C1 segment of cervical spinal cord (tissue), 14 donors: ENCODE measurements around the gene RAB31.

Experiments used
- DNase-seq, 14 donors: peaks; one replicate each; lab custom pipeline; 2025; lab: John Stamatoyannopoulos, UW

The RAB31 gene

DNA sequence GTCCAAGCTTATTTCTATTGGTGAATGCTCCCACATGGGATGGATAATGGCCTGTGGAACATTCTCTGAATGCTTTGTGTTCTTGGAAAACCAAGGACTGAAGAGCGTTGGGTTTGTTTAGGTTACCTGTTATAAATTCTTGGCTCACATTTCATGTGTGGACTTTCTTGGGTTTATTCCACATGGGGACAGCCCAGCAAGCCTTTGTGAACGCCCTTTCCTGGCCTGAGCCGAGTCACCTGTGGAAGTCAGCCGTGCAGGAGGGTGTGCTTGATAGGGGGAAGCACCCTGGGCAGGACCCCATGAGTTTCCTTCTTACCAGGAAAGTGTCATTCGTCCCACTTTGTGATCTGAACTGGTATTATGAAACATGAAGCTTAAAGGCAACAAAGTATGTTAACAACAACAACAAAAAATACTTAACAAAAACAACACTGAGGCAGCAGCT lies 4.1 kb downstream of the RAB31 start:
- no peak for DNase-seq

DNA sequence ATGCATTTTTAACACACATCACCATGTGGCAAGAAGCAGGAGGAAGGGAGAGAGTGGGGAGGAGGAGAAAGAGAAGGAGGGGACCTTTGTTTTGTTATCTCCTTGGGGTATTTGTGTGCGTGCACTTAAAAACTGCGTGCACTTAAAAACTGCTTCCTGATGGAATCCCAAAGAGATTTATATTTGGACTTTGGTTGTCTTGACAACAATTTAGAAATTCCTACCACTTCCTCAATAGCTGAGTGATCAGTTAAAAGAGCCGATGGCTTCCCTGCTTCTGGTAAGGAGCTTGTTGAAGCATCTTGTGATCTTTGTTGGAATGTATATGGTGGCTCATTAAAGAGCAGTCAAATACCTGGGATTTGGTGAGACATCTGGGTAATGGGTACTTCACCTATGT lies 4.5 kb downstream of the RAB31 start:
- DNase-seq: no peak

DNA sequence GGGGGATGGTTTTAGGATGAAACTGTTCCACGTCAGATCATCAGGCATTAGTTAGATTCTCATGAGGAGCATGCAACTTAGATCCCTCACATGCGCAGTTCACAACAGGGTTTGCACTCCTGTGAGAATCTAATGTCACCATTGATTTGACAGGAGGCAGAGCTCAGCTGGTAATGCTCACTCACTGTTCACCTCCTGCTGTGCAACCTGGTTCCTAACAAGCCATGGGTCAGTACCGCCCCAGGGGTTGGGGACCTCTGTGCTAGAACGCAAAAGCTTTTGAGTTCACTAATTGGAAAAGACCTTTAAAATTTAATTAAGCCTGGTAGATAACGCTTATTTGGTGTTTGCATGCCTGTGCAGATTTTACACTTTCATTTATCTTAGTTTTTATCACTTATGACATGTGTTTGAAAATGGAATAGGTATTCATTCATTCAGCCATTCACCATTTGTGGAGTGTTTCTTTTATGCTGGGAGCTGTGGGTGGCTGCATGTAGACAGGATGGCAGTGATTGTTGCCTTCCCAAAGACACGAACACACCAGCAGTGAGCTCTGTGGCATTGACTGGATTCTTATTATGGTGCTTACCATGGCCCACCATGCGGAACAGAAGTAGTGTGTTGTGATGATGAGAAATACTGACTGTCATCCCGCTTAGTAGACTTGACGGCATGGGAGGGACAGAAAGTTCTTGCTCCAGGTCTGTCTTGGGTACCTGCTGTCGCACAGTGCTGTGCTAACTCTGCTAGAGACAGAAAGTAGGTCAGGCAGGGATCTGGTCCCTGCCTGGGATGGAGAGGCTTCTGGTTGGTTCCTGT lies 6.4 kb downstream of the RAB31 start:
- DNase-seq: no peak

DNA sequence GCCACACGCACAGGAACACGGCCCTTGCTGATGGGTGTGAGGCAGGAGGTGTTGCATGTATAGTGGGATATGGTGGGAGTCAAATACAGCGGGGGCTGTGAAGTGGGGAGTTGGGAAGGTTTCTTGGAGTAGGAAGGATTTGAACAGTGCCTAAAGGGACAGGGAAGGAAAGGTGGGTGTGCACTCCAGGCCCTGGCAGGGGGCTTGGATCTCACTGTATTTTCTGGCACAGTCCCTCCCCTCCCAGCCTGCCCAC lies 6.9 kb downstream of the RAB31 start:
- no peak for DNase-seq

DNA sequence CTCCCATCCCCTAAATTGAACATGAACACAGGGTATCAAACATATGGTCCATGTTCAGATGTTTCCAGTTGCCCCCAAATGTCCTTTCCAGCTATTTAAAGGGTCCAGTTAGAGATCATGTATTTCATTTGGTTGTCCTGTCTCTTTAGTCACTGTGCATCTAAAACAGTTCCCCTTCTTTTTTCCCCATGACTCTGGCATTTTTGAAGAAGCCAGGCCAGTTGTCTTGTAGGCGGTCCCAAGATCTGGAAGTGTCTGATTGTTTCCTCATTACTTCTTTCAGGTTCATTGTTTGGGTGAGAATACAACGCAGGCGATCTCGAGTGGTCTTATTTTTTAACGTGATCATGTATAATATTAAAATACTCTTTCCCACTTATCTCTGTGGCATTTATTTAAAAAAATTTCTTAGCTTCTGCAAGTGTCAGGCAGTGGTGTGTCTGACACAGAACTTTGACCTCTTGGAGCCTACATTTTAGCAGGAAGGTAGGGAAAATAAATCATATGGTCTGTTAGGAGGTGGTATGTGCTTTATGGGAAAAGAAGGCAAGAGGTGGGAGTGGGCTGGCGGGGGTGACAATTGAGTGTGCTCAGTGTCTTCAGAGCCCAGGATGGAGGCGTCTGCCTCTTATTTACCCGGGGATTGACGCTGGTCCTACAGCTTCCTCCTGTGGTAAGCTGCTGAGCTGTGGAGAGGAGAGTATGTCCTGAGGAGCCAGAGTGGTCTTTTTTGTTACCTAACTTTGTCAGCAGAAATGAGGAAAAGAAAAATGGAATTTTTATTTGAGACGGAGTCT lies 8.1 kb downstream of the RAB31 start:
- DNase-seq: no peak

DNA sequence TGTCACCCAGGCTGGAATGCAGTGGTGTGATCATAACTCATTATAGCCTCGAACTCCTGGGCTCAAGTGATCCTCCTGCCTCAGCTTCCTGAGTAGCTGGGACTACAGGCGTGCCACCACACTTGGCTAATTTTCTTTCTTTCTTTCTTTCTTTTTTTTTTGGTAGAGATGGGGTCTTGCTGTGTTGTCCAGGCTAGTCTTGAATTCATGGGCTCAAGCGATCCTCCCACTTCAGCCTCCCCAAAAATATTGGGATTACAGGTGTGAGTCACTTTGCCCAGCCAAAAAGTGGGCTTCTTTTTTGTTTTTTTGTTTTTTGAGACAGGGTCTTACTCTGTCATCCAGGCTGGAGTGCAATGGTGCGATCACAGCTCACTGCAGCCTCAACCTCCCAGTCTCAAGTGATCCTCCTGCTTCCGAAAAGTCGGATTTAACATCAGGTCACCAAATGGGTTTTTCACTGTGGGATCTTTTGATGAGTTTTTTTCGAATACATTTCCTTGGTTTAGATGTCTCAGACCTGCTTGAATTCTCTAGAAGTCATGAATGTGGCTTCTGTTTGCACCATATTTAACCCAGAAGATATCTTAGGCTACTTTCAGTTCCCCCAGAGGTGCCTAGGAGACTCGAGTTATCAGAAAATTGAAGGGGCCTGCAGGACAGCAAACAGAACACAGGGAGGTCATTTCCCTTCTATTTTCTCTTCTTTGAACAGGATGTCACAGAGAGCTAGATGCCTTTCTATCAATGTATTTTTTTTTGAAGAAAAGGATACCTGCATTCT lies 8.9 kb downstream of the RAB31 start:
- DNase-seq: no peak

DNA sequence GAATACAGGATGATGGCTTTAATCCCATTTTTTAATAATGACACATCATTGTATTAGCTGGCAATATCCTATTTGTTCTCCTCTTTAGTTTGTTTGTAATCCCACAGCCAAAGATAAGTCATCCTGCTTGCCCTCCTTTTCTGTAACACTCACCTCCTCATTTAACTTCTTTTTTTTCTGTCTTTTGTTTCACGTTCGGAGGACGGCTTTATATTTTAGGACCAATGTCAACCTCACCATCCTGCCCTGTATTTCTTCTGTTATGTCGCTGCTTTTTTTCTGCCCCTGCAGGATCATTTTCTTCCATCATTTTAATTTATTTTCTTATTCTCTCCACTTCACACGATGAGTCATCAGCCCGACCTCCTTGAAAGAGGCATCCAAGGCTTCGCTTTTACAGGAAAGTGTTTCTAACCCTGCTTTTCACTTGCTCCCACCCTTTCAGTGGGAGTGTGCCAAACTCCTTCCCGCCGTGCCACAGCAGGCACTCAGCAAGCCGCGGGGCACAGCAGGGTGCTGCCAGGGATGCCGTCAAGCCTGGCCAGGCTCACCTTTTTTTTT lies 11.4 kb downstream of the RAB31 start:
- DNase-seq: peak in 5 of 14 donors; percentile 22 to 76 (median 29)

DNA sequence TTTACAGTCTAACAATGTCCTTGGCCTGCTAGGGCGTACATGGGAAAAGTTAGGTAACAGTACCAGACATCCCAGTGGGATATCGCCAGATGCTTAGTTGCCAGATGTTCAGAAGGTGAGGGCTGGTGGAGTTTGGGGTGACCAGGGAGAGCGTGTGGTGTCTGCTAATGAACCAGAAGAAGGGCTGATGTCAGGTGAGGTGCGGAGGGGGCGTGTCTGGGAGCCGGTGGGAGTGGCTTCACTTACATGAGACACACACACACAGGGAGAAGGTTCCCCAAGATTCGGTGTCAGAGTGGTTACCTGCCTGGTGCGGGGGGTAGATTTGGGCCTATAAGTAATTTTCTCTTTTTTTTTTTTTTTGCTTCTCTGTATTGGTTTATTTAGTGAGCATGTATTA lies 12.2 kb downstream of the RAB31 start:
- DNase-seq: no peak

DNA sequence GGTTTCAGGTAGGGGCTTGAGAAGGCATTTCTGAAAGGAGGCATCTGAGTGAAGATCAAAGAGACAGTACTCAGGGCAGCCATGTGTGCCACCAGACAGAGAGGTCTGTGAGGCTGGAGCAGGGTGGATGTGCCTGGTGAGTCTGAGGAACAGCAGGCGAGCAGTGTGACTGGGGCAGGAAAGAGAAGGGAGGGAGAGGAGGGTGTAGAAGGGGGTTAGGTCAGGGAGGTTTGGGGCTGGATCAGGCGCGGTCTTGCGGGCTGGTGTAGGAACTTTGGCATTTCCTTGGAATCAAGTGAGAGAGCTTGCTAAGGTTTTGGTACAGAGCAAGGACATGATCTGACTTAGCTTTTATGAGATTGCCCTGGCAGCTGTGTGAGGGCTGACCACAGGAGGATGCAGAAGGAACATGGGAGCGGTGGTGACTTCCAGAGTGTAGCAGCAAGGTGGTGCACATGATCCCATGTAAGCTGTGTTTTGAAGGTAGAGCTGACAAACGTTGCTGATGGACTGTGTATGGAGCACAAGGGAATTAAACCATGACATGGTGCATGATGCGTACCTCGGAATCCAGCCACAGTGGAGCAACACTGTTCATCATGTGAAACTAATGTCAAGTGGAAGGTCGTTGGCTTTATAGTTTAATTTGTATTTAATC lies 13.9 kb downstream of the RAB31 start:
- no peak for DNase-seq

DNA sequence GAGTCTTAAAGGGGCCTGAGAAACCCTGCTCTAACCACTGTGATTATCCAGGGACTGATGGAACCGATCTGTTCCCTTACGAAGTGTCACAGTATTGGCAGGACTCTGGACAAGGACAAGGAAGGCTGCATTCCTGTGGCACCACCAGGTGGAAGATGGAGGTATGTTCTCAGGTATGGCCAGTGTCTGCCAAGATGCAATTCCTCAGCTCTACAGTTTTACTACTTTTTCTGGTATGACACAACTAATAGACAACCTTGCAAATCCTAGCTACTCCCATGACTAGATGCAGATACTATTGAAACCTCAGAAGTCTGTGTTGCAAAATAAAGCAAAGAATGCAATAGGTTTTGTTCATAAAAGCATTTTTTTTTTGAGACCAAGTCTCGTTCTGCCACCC lies 14.6 kb downstream of the RAB31 start:
- DNase-seq: no peak

DNA sequence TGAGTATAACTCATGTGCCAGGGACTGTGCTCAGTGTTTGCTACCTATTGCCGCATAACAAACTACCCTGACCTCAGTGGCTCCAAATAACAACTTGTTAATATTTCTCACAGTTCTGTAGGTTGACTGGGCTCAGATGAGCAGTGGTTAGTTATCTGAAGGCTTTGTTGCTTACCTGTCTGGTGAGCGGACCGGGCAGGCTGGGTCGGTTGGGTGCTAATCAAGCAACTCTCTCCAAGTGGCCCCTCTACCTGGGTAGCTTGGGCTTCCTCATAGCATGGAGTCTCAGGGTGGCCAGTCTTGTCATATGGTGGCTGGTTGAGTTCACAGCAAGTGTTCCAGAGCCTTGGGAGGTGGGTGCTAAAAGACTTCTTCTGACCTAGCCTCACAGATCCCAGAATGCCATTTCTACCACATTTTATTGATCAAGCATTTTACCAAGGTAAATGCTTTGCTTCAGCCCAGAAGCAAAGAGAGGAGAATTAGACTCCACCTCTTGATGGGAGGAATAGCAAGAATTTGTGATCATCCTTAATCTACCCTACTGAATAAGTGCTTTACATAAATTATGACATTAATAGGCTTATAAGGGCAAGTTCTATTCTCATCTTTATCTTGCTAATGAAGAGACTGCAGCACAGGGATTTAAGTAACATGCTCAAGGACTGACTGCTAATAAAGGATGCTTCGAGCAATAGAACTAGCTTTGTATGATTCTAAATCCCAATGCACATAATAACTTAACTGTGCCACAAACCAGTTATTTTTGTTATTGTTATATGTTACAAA lies 16.9 kb downstream of the RAB31 start:
- no peak for DNase-seq

DNA sequence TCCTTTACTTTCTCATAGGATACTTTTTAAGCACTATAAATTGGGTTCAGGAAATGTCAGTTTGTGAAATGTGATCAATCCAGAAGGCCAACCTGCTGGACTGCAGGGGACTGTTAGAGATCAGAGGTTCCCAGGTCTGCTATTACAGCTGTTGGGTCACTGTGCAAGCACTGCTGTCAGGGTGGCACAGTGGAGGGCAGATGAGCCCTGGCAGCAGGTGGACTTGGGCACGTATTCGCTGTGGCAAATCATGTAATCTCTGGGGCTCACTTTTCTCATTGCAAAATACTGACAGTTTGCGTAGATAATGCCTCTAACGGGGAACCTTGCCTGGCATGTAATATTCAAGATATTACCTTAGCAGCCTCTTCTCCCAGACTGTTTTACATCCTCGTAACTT lies 18.1 kb downstream of the RAB31 start:
- DNase-seq: no peak

DNA sequence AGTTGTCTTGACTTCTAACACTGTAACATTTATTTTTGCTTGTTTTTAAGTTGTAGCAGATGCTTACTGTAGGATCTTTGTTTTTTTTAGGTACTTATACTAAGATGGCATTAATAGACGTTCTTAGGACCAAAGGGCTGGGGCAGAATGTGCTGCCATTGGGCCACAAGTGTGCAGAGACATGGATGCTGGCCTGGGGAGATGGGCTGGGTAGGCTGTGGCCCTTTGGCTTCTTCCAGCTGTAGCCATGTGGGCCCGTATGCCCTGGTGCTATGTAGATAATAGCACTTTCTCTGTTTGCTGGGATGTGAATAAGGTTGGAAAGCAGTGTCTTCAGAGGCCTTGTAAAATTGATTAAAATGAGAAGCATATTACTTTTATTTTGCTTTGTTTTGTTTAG lies 18.8 kb downstream of the RAB31 start:
- no peak for DNase-seq

DNA sequence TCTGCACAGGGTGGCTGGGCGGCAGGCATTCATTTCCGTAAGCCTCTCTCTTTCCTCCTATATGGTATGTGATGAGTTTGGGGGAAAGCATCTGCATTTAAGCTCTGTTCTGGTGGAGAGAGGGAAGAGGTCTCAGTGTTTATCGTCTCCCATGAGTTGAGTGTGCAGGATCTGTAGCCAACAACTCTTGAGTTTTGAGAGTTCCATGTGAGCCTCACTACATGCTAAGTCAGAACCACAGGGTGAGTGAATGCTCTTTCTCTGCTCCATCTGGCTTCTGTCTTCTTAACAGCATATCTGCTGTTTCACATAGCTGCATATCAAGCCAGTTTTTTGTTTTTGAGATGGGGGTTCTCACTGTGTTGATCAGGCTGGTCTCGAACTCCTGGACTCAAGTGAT lies 22.7 kb downstream of the RAB31 start:
- DNase-seq: no peak

DNA sequence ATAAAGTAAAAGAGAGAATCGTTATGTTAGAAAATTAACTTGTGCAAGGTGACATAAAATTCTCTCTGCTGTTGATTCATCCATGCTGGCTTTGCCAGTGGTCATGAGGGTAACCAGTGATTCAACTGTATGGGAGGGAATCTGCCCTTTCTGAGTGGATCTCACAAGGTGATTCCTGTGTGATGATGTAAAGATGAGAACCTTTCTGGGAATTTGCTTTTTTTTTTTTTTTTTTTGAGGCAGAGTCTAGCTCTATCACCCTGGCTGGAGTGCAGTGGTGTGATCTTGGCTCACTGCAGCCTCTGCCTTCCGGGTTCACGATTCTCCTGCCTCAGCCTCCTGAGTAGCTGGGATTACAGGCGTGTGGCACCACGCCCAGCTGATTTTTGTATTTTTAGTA lies 23.3 kb downstream of the RAB31 start:
- DNase-seq: no peak

DNA sequence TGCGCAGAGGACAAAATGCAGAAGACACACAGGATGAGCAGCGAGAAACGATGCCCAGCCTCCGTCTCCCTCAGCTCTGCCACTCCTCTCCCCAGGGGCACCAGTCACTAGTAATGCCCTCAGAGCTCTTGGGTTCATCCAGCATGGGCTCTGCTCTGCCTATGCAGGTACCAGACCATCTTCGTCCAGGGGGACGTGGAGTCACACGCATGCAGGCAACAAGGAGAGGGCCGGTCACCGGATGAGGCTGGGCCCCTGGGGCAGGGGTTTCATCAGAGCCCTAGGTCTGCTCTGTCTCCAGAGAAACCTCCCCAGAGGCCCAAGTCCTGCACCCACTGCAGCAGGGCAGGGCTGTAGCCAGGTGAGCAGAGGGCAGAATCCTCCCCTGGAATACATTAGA lies 23.9 kb downstream of the RAB31 start:
- no peak for DNase-seq

DNA sequence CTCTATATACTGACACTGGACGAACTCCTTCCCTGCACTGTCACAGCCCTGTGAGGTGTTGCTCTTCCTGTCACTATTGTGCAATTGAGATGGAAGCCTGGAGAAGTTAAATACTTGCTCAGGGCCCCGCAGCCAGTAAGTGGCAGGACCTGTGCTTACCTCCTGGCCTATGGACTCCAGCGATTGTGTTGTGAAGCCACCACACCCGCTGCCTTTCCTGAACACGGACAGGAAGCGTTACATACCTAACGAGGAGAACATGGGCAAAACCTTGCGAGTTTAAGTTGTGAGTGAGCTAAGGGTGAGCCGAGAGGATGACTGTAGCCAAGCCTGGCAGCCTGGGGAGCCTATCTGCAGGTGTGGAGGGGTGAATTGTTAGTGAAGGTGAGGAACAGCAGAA lies 26.1 kb downstream of the RAB31 start:
- DNase-seq: no peak

DNA sequence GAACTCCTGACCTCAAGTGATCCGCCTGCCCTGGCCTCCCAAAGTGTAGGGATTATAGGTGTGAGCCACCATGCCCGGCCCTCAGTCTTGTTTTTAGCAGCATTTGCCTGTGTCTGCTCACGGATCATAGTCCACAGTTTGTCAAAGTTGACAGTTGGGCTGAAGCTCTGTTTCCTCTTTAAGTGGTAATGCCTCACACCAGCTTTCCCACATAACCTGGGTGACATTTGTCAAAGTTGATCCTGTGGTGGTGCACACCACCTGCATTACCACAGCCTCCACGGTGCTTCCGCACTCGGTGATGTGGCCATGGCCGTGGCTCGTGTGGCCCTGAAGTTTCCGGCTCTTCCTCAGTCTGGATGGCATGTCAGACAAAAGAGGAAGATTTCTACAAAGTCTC lies 27.1 kb downstream of the RAB31 start:
- DNase-seq: no peak

DNA sequence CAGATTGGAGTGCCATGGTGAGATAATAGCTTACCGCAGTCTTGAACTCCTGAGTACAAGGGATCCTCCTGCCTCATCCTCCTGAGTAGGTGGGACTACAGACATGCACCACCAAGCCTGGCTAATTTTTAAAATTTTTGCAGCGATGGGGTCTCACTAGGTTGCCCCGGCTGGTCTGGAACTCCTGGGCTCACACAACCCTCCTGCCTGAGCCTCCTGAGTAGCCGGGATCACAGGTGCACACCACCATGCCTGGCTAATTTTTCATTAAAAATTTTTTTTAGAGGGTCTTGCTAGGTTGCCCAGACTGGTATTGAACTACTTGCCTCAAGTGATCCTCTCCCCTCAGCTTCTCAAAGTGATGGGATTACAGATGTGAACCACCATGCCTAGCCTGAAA lies 27.8 kb downstream of the RAB31 start:
- no peak for DNase-seq

DNA sequence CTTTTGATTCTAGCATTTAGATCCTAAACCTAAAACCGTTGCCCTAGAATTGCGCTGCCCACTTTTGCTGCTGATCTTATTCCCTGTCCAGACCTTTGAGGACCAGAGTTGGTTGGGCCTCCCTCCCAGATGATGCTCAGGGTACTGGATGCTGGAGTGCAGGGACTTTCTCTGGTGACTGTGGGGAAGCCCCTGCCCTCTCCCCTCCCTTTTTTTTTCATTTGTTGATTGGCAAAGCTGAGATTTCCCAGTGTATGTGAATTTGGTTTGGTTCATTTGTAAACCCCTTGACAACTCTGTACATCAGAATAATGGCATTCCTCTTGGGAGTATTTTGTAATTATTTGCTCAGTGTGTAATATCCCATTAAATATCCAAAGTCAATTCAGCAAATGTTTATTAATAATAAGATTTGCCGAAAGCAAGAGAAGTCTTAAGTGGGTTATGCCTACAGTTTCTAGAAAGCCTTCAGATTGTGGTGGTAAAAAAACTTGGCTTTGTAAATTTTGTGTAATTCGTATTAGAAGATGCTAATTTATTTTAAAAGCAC lies 28.3 kb downstream of the RAB31 start:
- no peak for DNase-seq

DNA sequence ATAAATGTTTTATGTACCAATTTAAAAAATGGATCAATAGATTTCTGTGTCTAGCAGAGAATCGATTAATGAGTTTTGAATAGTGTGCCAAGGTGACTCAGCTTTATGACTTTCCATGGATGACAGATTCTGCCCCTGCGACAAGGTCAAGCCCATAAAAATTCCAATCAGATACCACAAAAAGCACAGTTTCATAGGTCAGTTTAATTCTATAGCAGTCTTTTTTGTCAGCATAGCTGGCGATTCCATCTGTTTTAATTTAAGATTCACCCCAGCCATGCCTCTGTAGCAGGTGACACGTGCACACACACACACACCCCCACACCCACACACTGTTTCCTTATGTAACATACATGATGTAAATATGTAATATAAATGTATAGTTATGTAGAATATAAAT lies 28.9 kb downstream of the RAB31 start:
- no peak for DNase-seq
